Activated T-cell treated with anti-CD3 and anti-CD28 coated beads, Interleukin-2, amount 50 U/mL, for 48 hours (primary cell): Measurements from ENCODE around the gene ZFAND2B.

ENCODE experiments used
- DNase-seq, 2 experiments: peaks; one replicate each; pipeline ENCODE4 v3.0.0-alpha.2; 2020

The ZFAND2B gene

GRCh38 chr2:219220652-219221402 is 14.2 kb downstream of the ZFAND2B start:
- DNase-seq: no peak

- no peak for DNase-seq
Observed at GRCh38 chr2:219221957-219222518, 15.5 kb downstream of the ZFAND2B start.

- DNase-seq: no peak
Observed at GRCh38 chr2:219223831-219224610, 17.4 kb downstream of the ZFAND2B start.

GRCh38 chr2:219225350-219225749 is 18.8 kb downstream of the ZFAND2B start:
- DNase-seq: no peak

- no peak for DNase-seq
Observed at GRCh38 chr2:219228041-219228910, 21.7 kb downstream of the ZFAND2B start.

GRCh38 chr2:219228911-219229304 is 22.3 kb downstream of the ZFAND2B start:
- DNase-seq: no peak

- peak; percentile 99 for DNase-seq
Observed at GRCh38 chr2:219229305-219230058, 22.9 kb downstream of the ZFAND2B start, which contains the start of the genes ANKZF1 and ATG9A. TSS of gene ANKZF1 (plus strand) at chr2:219229806. CDS start at chr2:219230258, 452 bp downstream. TSS of gene ATG9A (minus strand) at chr2:219229636. CDS start at chr2:219228024, 1,612 bp downstream.

GRCh38 chr2:219230059-219230540 is 23.5 kb downstream of the ZFAND2B start:
- DNase-seq: peak; percentile 72 to 76

- no peak for DNase-seq
Observed at GRCh38 chr2:219234331-219234730, 27.7 kb downstream of the ZFAND2B start.

- DNase-seq: no peak
Observed at GRCh38 chr2:219243291-219243761, 36.7 kb downstream of the ZFAND2B start.

- no peak for DNase-seq
Observed at GRCh38 chr2:219244789-219245147, 38.2 kb downstream of the ZFAND2B start.

GRCh38 chr2:219245148-219245898 is 38.7 kb downstream of the ZFAND2B start, which contains the start of the genes GLB1L and STK16:
TSS of gene GLB1L (minus strand) at chr2:219245444. CDS start at chr2:219243573, 1,871 bp downstream.
TSS of gene STK16 (plus strand) at chr2:219245479. CDS start at chr2:219246000, 521 bp downstream.
- peak; percentile 93 to 94 for DNase-seq

GRCh38 chr2:219245899-219246230 is 39.3 kb downstream of the ZFAND2B start:
- no peak for DNase-seq

GRCh38 chr2:219246559-219246958 is 40.0 kb downstream of the ZFAND2B start:
- DNase-seq: no peak

GRCh38 chr2:219247678-219248642 is 41.4 kb downstream of the ZFAND2B start:
- peak; percentile 59 to 72 for DNase-seq

- DNase-seq: no peak
Observed at GRCh38 chr2:219248845-219249202, 42.2 kb downstream of the ZFAND2B start.

- DNase-seq: peak; percentile 39 to 51
Observed at GRCh38 chr2:219249203-219249980, 42.8 kb downstream of the ZFAND2B start.

- DNase-seq: no peak
Observed at GRCh38 chr2:219250049-219250781, 43.6 kb downstream of the ZFAND2B start.
